RWPE2 (cell line): ENCODE measurements around the gene JPH2.

Source experiments
- ATAC-seq: fragments of 200-7000 bp; cut with Tn5 transposase; 3 replicates; pipeline ENCODE4 v1.9.1; 2021; ENCODE audit warnings: low read depth
- DNase-seq: peaks from one replicate; pipeline ENCODE4 v3.0.0-alpha.2; 2020; ENCODE audit warnings: low spot score
- H3K27ac ChIP-seq: fragments of 450-650 bp; 2 replicates; pipeline ENCODE4 v1.5.1; 2017; ENCODE audit warnings: mild to moderate bottlenecking; ENCODE audit not compliant: poor library complexity, severe bottlenecking
- H3K27me3 ChIP-seq: fragments of 250-450 bp; sonication (Bioruptor Pico); 2 replicates; pipeline ENCODE4 v1.5.1; 2021; ENCODE audit warnings: mild to moderate bottlenecking, moderate library complexity; ENCODE audit not compliant: insufficient read depth, poor library complexity, severe bottlenecking
- H3K36me3 ChIP-seq: fragments of 250-450 bp; sonication (Bioruptor Pico); 2 replicates; pipeline ENCODE4 v1.5.1; 2020; ENCODE audit warnings: low read depth, mild to moderate bottlenecking, moderate library complexity
- H3K4me1 ChIP-seq: fragments of 250-450 bp; sonication (Bioruptor Pico); 2 replicates; pipeline ENCODE4 v1.5.1; 2021; ENCODE audit warnings: mild to moderate bottlenecking, moderate library complexity; ENCODE audit not compliant: insufficient read depth, poor library complexity, severe bottlenecking
- H3K4me3 ChIP-seq: fragments of 250-450 bp; sonication (Bioruptor Pico); 2 replicates; pipeline ENCODE4 v1.5.1; 2021; ENCODE audit warnings: mild to moderate bottlenecking, moderate library complexity; ENCODE audit not compliant: severe bottlenecking
- H3K9me3 ChIP-seq: fragments of 250-450 bp; sonication (Bioruptor Pico); 2 replicates; pipeline ENCODE4 v1.5.1; 2021; ENCODE audit warnings: mild to moderate bottlenecking, moderate library complexity; ENCODE audit not compliant: severe bottlenecking
- CTCF ChIP-seq: fragments of 450-650 bp; IDR thresholded peaks from one replicate; pipeline ENCODE4 v1.5.1; 2017; ENCODE audit warnings: mild to moderate bottlenecking, moderate library complexity; ENCODE audit not compliant: poor library complexity, severe bottlenecking

JPH2 gene

GRCh38 chr20:44154521-44155001 lies 32.4 kb downstream of the JPH2 start:
- Histone ChIP-seq H3K27ac (no peak overlapping the region), H3K4me3 (no peak overlapping the region), H3K4me1 (peaks cover 20% of the 10 kb centered on the region), H3K36me3 (peaks cover 13% of the 10 kb centered on the region), H3K27me3 (no peaks in the 10 kb centered on the region), H3K9me3 (no peaks in the 10 kb centered on the region)
- DNase-seq: no peak
- peak; percentile 29; the same call in 2 of the 3 replicates for ATAC-seq
- TF ChIP-seq CTCF: peak; percentile 50

- Histone ChIP-seq H3K27me3 (no peaks in the 10 kb centered on the region), H3K4me1 (peaks cover 20% of the 10 kb centered on the region), H3K36me3 (peaks cover 13% of the 10 kb centered on the region), H3K27ac (no peak overlapping the region), H3K4me3 (no peak overlapping the region), H3K9me3 (no peaks in the 10 kb centered on the region)
- DNase-seq (no peak), ATAC-seq (peak; percentile 19; the same call in 1 of the 3 replicates)
- no peak for TF ChIP-seq CTCF
Observed at GRCh38 chr20:44153636-44154043, 33.3 kb downstream of the JPH2 start.

GRCh38 chr20:44151621-44152416 lies 35.2 kb downstream of the JPH2 start:
- ATAC-seq (peak; percentile 95), DNase-seq (peak; percentile 93)
- H3K4me1 ChIP-seq: peaks cover 20% of the 10 kb centered on the region
- H3K9me3 ChIP-seq: no peaks in the 10 kb centered on the region
- no peak for TF ChIP-seq CTCF
- H3K4me3 ChIP-seq: no peak overlapping the region
- peak overlapping the region; percentile 60 for H3K27ac ChIP-seq
- H3K27me3 ChIP-seq: no peaks in the 10 kb centered on the region
- peaks cover 13% of the 10 kb centered on the region for H3K36me3 ChIP-seq

GRCh38 chr20:44146272-44146671 lies 40.7 kb downstream of the JPH2 start:
- no peak for ATAC-seq
- Histone ChIP-seq H3K9me3 (no peaks in the 10 kb centered on the region), H3K27ac (no peak overlapping the region), H3K27me3 (no peaks in the 10 kb centered on the region), H3K4me1 (peaks cover 4% of the 10 kb centered on the region), H3K36me3 (peaks cover 8% of the 10 kb centered on the region), H3K4me3 (no peak overlapping the region)
- DNase-seq: no peak
- TF ChIP-seq CTCF: no peak
